Stimulated activated memory B cell treated with anti-CD40 and anti-IgM and Interleukin-4, amounts not matched to agents 10 μg/mL and 1 μg/mL and 100 μg/mL, for 72 hours (primary cell): ENCODE results near the gene CHD5.

Experiments used
- ATAC-seq: fragments of 150-1000 bp; cut with Tn5 transposase; 2 replicates; pipeline ENCODE4 v1.10.0; 2021
- H3K27ac Mint-ChIP-seq: one replicate; pipeline ENCODE4 v1.8.0; 2022; ENCODE audit warnings: mild to moderate bottlenecking, mixed read lengths
- H3K27me3 Mint-ChIP-seq: one replicate; pipeline ENCODE4 v1.8.0; 2022; ENCODE audit warnings: mixed read lengths
- H3K36me3 Mint-ChIP-seq: one replicate; pipeline ENCODE4 v1.8.0; 2022; ENCODE audit warnings: mixed read lengths
- H3K4me1 Mint-ChIP-seq: one replicate; pipeline ENCODE4 v1.8.0; 2022; ENCODE audit warnings: mixed read lengths
- H3K4me3 Mint-ChIP-seq: one replicate; pipeline ENCODE4 v1.8.0; 2022; ENCODE audit warnings: mild to moderate bottlenecking, moderate library complexity, mixed read lengths
- H3K9me3 Mint-ChIP-seq: one replicate; pipeline ENCODE4 v1.8.0; 2022; ENCODE audit warnings: mixed read lengths

The CHD5 gene

GRCh38 chr1:6208723-6209660, 28.9 kb upstream of the CHD5 start:
- Mint-ChIP-seq H3K9me3 (no peaks in the 10 kb centered on the region), H3K36me3 (no peaks in the 10 kb centered on the region), H3K27me3 (peaks cover 56% of the 10 kb centered on the region), H3K4me1 (peaks cover 27% of the 10 kb centered on the region), H3K27ac (no peak overlapping the region), H3K4me3 (peak overlapping the region; percentile 47)
- peak; percentile 52 for ATAC-seq

- H3K4me1 Mint-ChIP-seq = peaks cover 26% of the 10 kb centered on the region
- H3K27ac Mint-ChIP-seq = no peak overlapping the region
- no peak for ATAC-seq
- H3K9me3 Mint-ChIP-seq = no peaks in the 10 kb centered on the region
- H3K36me3 Mint-ChIP-seq = no peaks in the 10 kb centered on the region
- peaks cover 47% of the 10 kb centered on the region for H3K27me3 Mint-ChIP-seq
- no peak overlapping the region for H3K4me3 Mint-ChIP-seq
Measured at GRCh38 chr1:6207921-6208320, 27.8 kb upstream of the CHD5 start.

GRCh38 chr1:6207075-6207885, 27.2 kb upstream of the CHD5 start:
- Mint-ChIP-seq H3K9me3 (no peaks in the 10 kb centered on the region), H3K27ac (no peak overlapping the region), H3K4me3 (peak overlapping the region; percentile 80), H3K27me3 (peaks cover 40% of the 10 kb centered on the region), H3K36me3 (no peaks in the 10 kb centered on the region), H3K4me1 (peaks cover 20% of the 10 kb centered on the region)
- no peak for ATAC-seq

GRCh38 chr1:6206520-6206855, 26.4 kb upstream of the CHD5 start:
- ATAC-seq = no peak
- Mint-ChIP-seq H3K4me1 (peaks cover 22% of the 10 kb centered on the region), H3K4me3 (peak overlapping the region; percentile 80), H3K36me3 (no peaks in the 10 kb centered on the region), H3K27me3 (peaks cover 32% of the 10 kb centered on the region), H3K9me3 (no peaks in the 10 kb centered on the region), H3K27ac (no peak overlapping the region)

- no peaks in the 10 kb centered on the region for H3K9me3 Mint-ChIP-seq
- peak; percentile 66 for ATAC-seq
- H3K36me3 Mint-ChIP-seq = no peaks in the 10 kb centered on the region
- peaks cover 31% of the 10 kb centered on the region for H3K27me3 Mint-ChIP-seq
- peaks cover 27% of the 10 kb centered on the region for H3K4me1 Mint-ChIP-seq
- peak within 1 kb of the TSS; percentile 80 for H3K4me3 Mint-ChIP-seq
- no peak within 1 kb of the TSS for H3K27ac Mint-ChIP-seq
Measured at GRCh38 chr1:6205849-6206519, 25.9 kb upstream of the CHD5 start, which contains the start of gene RNF207. Gene RNF207, plus strand, starts transcription at chr1:6206119. Its CDS starts 417 bp downstream, at chr1:6206536.

GRCh38 chr1:6202256-6202655, 22.1 kb upstream of the CHD5 start:
- Mint-ChIP-seq H3K27me3 (peaks cover 8% of the 10 kb centered on the region), H3K27ac (peak overlapping the region; percentile 93), H3K36me3 (peaks cover 10% of the 10 kb centered on the region), H3K9me3 (no peaks in the 10 kb centered on the region), H3K4me1 (peaks cover 49% of the 10 kb centered on the region), H3K4me3 (no peak overlapping the region)
- no peak for ATAC-seq

- Mint-ChIP-seq H3K27me3 (no peaks in the 10 kb centered on the region), H3K4me3 (peak overlapping the region; percentile 86), H3K4me1 (peaks cover 59% of the 10 kb centered on the region), H3K36me3 (peaks cover 26% of the 10 kb centered on the region), H3K27ac (peak overlapping the region; percentile 93), H3K9me3 (no peaks in the 10 kb centered on the region)
- no peak for ATAC-seq
Measured at GRCh38 chr1:6200188-6200809, 20.2 kb upstream of the CHD5 start.

GRCh38 chr1:6199298-6200187, 19.4 kb upstream of the CHD5 start, which contains the start of gene RPL22:
Gene RPL22, minus strand, starts transcription at chr1:6199595. Its CDS starts 22 bp downstream, at chr1:6199573.
- H3K4me1 Mint-ChIP-seq = peaks cover 59% of the 10 kb centered on the region
- no peaks in the 10 kb centered on the region for H3K27me3 Mint-ChIP-seq
- peak within 1 kb of the TSS; percentile 93 for H3K27ac Mint-ChIP-seq
- ATAC-seq = peak; percentile 99
- H3K4me3 Mint-ChIP-seq = peak within 1 kb of the TSS; percentile 86
- no peaks in the 10 kb centered on the region for H3K9me3 Mint-ChIP-seq
- peaks cover 26% of the 10 kb centered on the region for H3K36me3 Mint-ChIP-seq

GRCh38 chr1:6198646-6199297, 18.7 kb upstream of the CHD5 start:
- H3K27ac Mint-ChIP-seq = peak overlapping the region; percentile 93

GRCh38 chr1:6197746-6198427, 17.8 kb upstream of the CHD5 start:
- H3K4me1 Mint-ChIP-seq = peaks cover 59% of the 10 kb centered on the region
- peak overlapping the region; percentile 86 for H3K4me3 Mint-ChIP-seq
- no peak for ATAC-seq
- peaks cover 32% of the 10 kb centered on the region for H3K36me3 Mint-ChIP-seq
- H3K27me3 Mint-ChIP-seq = no peaks in the 10 kb centered on the region
- peak overlapping the region; percentile 93 for H3K27ac Mint-ChIP-seq
- H3K9me3 Mint-ChIP-seq = no peaks in the 10 kb centered on the region

More at GRCh38 chr1:6198646-6199297, 18.7 kb upstream of the CHD5 start:
- peak; percentile 42 for ATAC-seq
- Mint-ChIP-seq H3K4me1 (peaks cover 59% of the 10 kb centered on the region), H3K36me3 (peaks cover 26% of the 10 kb centered on the region), H3K27me3 (no peaks in the 10 kb centered on the region), H3K4me3 (peak overlapping the region; percentile 86), H3K9me3 (no peaks in the 10 kb centered on the region)

GRCh38 chr1:6191968-6192367, 11.8 kb upstream of the CHD5 start:
- Mint-ChIP-seq H3K4me3 (no peak overlapping the region), H3K27ac (no peak overlapping the region), H3K4me1 (peaks cover 18% of the 10 kb centered on the region), H3K36me3 (peaks cover 56% of the 10 kb centered on the region), H3K27me3 (no peaks in the 10 kb centered on the region), H3K9me3 (no peaks in the 10 kb centered on the region)
- no peak for ATAC-seq

GRCh38 chr1:6188466-6188865, 8.3 kb upstream of the CHD5 start:
- H3K4me3 Mint-ChIP-seq = no peak overlapping the region
- H3K27me3 Mint-ChIP-seq = no peaks in the 10 kb centered on the region
- H3K36me3 Mint-ChIP-seq = peaks cover 65% of the 10 kb centered on the region
- H3K4me1 Mint-ChIP-seq = peaks cover 18% of the 10 kb centered on the region
- no peaks in the 10 kb centered on the region for H3K9me3 Mint-ChIP-seq
- H3K27ac Mint-ChIP-seq = no peak overlapping the region
- no peak for ATAC-seq
